ENCODE measurements around the gene RTF1. TPM values are rescaled to one million over a fixed set of nuclear protein-coding genes. Genes with fewer than 3 reads are reported as not detected.

The RTF1 gene
- total RNA-seq, 1 experiment from 2014 or later, result 49.5 TPM

DNA sequence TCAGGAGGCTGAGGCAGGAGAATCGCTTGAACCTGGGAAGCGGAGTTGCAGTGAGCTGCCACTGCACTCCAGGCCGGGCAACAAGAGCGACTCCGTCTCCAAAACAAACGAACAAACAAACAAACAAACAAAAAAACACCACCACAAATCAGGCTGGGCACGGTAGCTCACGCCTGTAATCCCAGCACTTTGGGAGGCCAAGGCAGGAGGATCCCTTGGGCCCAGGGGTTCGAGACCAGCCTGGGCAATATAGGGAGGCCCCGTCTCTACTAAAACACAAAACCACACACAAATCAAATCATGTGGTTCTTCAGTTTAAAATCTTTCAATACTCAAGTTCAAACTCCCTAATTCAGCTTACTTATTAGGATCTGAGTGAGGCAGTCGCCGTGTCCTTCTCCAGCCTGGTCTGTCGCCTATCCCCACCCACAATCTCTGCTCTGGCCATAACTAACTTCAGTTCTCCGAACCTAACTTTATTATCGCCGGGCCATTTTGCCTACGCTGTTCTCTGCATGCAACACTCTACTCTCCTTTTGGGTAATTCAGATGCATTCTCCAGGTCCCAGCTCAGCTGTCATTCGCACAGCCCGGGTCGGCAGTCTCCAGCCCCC is 660 bp upstream of the RTF1 start:
- Mint-ChIP-seq H3K27ac (peak overlapping the region; percentile 1 to 97 (median 97); a peak in 4 of 7 replicates), H3K4me1 (peaks cover 21 to 24% of the 10 kb centered on the region in 2 experiments), H3K27me3 (ENCODE audit: low read depth) (no peaks in the 10 kb centered on the region), H3K36me3 (ENCODE audit: insufficient read depth in 1 of 3, low read depth in 3 of 3) (peaks cover 0 to 2% (median 2%) of the 10 kb centered on the region in 3 experiments; a peak in 3 of 7 replicates), H3K9me3 (no peaks in the 10 kb centered on the region), H3K4me3 (peak overlapping the region; percentile 95 to 100)
- Histone ChIP-seq H3K79me2 (ENCODE audit: insufficient read depth, low read length) (peaks cover 17% of the 10 kb centered on the region; the same call in 1 of the 2 replicates), H2BK20ac (ENCODE audit: low read depth, low read length, poor library complexity, severe bottlenecking) (no peak overlapping the region), H4K91ac (ENCODE audit: insufficient read length, low read depth, low read length) (no peak overlapping the region), H3K4me2 (ENCODE audit: insufficient read depth, insufficient read length, low read length) (peak overlapping the region; percentile 97), H3K4me1 (ENCODE audit: insufficient read depth, low read length) (no peaks in the 10 kb centered on the region), H2BK120ac (ENCODE audit: low read depth, low read length, poor library complexity, severe bottlenecking) (no peak overlapping the region), H3K27me3 (ENCODE audit: insufficient read depth, low read length) (no peaks in the 10 kb centered on the region), H3K23ac (ENCODE audit: insufficient read length, low read depth, low read length) (no peak overlapping the region), H4K8ac (replicated peaks; ENCODE audit: insufficient read length, low read depth, low read length) (no peak overlapping the region), H4K20me1 (ENCODE audit: control insufficient read depth, insufficient read depth, insufficient read length) (no peaks in the 10 kb centered on the region), H3K18ac (ENCODE audit: insufficient read length, low read depth, low read length) (no peak overlapping the region), H2BK12ac (ENCODE audit: insufficient read length, low read depth, low read length) (no peak overlapping the region), H3K27ac (ENCODE audit: insufficient read length, low read depth, low read length) (no peak overlapping the region), H3K56ac (ENCODE audit: insufficient read length, low read depth, low read length) (no peak overlapping the region), H2AK5ac (ENCODE audit: insufficient read length, low read length) (no peak overlapping the region), H3K14ac (ENCODE audit: insufficient read depth, low read length) (no peak overlapping the region), H3K9ac (ENCODE audit: extremely low read depth, insufficient read length, low read length) (peak overlapping the region; percentile 67), H2BK15ac (ENCODE audit: low read depth, low read length) (no peak overlapping the region), H4K5ac (ENCODE audit: insufficient read length, low read depth, low read length) (no peak overlapping the region), H2BK5ac (ENCODE audit: insufficient read length, low read length) (no peak overlapping the region), H3T11ph (ENCODE audit: low read length) (no peak overlapping the region), H2AFZ (ENCODE audit: low read length) (no peak overlapping the region), H3K23me2 (ENCODE audit: insufficient read length, low read depth, low read length, poor library complexity, severe bottlenecking) (peaks cover 5% of the 10 kb centered on the region), H3K79me1 (ENCODE audit: insufficient read depth, low read depth, low read length, poor library complexity, severe bottlenecking) (peaks cover 7% of the 10 kb centered on the region), H3K9me3 (ENCODE audit: control insufficient read depth, low read depth, low read length) (no peaks in the 10 kb centered on the region), H3K4ac (ENCODE audit: low read depth, low read length) (no peak overlapping the region)
- peak; percentile 29 for DNase-seq
- no CpG with 5 or more reads among the region's 20 CpGs for WGBS (ENCODE audit: extremely low coverage, insufficient read length, low lambda C conversion rate)
- TF ChIP-seq, protein P1, sequence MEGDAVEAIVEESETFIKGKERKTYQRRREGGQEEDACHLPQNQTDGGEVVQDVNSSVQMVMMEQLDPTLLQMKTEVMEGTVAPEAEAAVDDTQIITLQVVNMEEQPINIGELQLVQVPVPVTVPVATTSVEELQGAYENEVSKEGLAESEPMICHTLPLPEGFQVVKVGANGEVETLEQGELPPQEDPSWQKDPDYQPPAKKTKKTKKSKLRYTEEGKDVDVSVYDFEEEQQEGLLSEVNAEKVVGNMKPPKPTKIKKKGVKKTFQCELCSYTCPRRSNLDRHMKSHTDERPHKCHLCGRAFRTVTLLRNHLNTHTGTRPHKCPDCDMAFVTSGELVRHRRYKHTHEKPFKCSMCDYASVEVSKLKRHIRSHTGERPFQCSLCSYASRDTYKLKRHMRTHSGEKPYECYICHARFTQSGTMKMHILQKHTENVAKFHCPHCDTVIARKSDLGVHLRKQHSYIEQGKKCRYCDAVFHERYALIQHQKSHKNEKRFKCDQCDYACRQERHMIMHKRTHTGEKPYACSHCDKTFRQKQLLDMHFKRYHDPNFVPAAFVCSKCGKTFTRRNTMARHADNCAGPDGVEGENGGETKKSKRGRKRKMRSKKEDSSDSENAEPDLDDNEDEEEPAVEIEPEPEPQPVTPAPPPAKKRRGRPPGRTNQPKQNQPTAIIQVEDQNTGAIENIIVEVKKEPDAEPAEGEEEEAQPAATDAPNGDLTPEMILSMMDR (conservative IDR thresholded peaks at IDR 0.05), result no peak
